Activated naive CD4-positive, alpha-beta T cell treated with anti-CD3 and anti-CD28 coated beads for 36 hours (primary cell): ENCODE data around the gene SLC23A2. TPM values are rescaled to one million over a fixed set of nuclear protein-coding genes. Genes with fewer than 3 reads are reported as not detected.

Source experiments
- CTCF ChIA-PET: fragments of 350-600 bp; sonication (Branson Sonifier 250); formaldehyde crosslinking; loops from one replicate; lab custom pipeline; 2021; ENCODE audit warnings: antibody characterized with exemption; lab: Charles Lee
- DNase-seq: peaks from one replicate; pipeline ENCODE4 v3.0.0-alpha.2; 2020
- H3K27ac Mint-ChIP-seq: one replicate; pipeline ENCODE4 v1.8.0; 2021; ENCODE audit warnings: mild to moderate bottlenecking, mixed read lengths
- H3K27me3 Mint-ChIP-seq: one replicate; pipeline ENCODE4 v1.8.0; 2021; ENCODE audit warnings: low read depth, mixed read lengths
- H3K36me3 Mint-ChIP-seq: one replicate; pipeline ENCODE4 v1.8.0; 2021; ENCODE audit warnings: low read depth, mixed read lengths
- H3K4me1 Mint-ChIP-seq: one replicate; pipeline ENCODE4 v1.8.0; 2021; ENCODE audit warnings: low read depth, mixed read lengths
- H3K4me3 Mint-ChIP-seq: one replicate; pipeline ENCODE4 v1.8.0; 2021; ENCODE audit warnings: mild to moderate bottlenecking, moderate library complexity, mixed read lengths
- H3K9me3 Mint-ChIP-seq: one replicate; pipeline ENCODE4 v1.8.0; 2021; ENCODE audit warnings: mixed read lengths
- intact Hi-C: fragments of 100-400 bp; cut with micrococcal nuclease; formaldehyde crosslinking; loops from one replicate; pipeline ENCODE4 v1.15.1; 2023
- total RNA-seq, 2 experiments: library from RNA; stranded (reverse); gene quantifications; one replicate each; pipeline ENCODE4 v1.2.3, GENCODE V29; 2021

The SLC23A2 gene
- total RNA-seq, 2 experiments from 2014 or later, result 16.4 to 18.1 TPM

- H3K4me3 Mint-ChIP-seq, result no peak overlapping the region
Observed at GRCh38 chr20:4904127-4904860, 97.0 kb downstream of the SLC23A2 start.

DNA sequence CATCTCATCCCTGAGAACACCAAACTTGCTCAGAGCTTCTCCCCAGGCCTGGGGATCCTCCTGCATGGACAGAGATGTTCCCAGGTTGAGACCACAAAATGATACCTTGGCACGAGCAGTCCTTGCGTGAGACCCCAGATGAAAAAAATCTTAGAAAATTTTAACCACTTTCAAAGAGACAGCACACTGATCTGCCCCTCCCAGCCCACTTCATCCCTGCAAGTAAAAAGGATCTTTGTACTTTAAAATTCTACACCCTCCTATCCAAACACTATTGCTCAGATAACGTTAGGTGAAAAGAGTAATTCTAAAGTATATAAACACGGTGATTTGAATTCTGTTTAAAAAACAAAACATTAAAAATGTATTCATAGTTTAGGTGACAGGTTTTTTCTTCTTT is 98.5 kb downstream of the SLC23A2 start:
- CTCF ChIA-PET, result no interaction called here
- Mint-ChIP-seq H3K4me1 (no peaks in the 10 kb centered on the region), H3K36me3 (peaks cover 26% of the 10 kb centered on the region), H3K27me3 (no peaks in the 10 kb centered on the region), H3K4me3 (no peak overlapping the region), H3K9me3 (no peaks in the 10 kb centered on the region), H3K27ac (no peak overlapping the region)
- no peak for DNase-seq
- intact Hi-C loops, result no loop called here

More at GRCh38 chr20:4904127-4904860, 97.0 kb downstream of the SLC23A2 start:
- intact Hi-C loops, result no loop called here
- H3K4me1 Mint-ChIP-seq, result no peaks in the 10 kb centered on the region
- CTCF ChIA-PET, result interaction anchor here (0.6 to 1.2 kb wide), 4 partner anchors 14 to 189 kb away, joined by 3 to 4 read pairs (median 4); no protein-coding TSS in a partner anchor
- peaks cover 26% of the 10 kb centered on the region for H3K36me3 Mint-ChIP-seq
- no peak overlapping the region for H3K27ac Mint-ChIP-seq
- H3K9me3 Mint-ChIP-seq, result no peaks in the 10 kb centered on the region
- DNase-seq, result no peak
- H3K27me3 Mint-ChIP-seq, result no peaks in the 10 kb centered on the region

GRCh38 chr20:4901031-4901818 is 100.1 kb downstream of the SLC23A2 start:
- intact Hi-C loops, result no loop called here
- CTCF ChIA-PET, result no interaction called here
- Mint-ChIP-seq H3K4me3 (no peak overlapping the region), H3K9me3 (no peaks in the 10 kb centered on the region), H3K27me3 (no peaks in the 10 kb centered on the region), H3K36me3 (peaks cover 24% of the 10 kb centered on the region), H3K4me1 (no peaks in the 10 kb centered on the region), H3K27ac (no peak overlapping the region)
- DNase-seq, result no peak

DNA sequence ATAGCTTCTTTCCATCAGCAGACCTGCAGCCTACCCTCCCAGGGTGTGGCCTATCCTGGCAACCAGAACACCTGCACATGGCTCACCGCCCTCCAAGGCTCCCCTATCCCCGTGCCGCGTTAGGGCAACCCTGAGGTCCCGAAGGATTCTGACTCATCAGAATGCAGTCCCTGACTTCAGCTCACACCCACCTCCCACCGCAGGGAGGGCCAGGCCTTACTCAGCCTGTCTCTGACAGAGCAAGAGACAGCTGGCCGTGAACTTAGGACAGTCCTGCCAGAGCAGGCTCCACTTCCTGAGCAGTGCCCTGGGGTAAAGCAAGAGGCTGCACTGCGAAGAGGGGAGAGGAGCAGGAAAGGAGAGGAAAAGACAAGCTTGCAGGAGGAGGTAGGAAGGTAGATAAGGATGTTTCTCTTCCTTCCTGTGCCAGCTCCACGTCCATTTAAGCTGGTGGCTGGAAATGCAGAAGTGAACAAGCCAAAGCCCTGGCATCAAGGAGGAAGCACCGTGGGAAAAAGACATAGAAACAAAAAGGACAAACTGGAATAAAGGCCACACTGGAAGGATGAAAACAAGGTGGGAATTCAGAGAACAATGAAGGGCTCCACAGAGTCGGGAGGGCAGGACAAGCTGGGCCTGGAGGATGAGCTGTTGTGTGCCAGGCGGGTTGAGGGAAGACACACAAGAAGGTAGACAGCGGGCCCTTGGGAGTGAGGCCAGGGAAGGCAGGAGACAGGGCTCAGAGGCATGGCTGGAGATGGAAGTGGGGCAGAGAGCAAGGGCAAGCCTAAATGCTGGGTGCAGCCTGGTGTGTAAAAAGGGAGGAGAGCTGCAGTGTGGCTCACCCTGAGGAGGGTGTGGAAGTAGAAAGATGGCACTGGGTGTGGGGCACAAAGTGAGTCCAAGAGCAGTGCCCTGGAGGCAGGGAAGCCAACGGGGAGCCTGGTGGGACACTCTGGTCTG is 102.7 kb downstream of the SLC23A2 start:
- CTCF ChIA-PET, result interaction anchor here (0.5 to 1.4 kb wide), 4 partner anchors 9 to 202 kb away, joined by 3 to 4 read pairs (median 3); no protein-coding TSS in a partner anchor
- Mint-ChIP-seq H3K27ac (no peak overlapping the region), H3K9me3 (no peaks in the 10 kb centered on the region), H3K4me3 (no peak overlapping the region), H3K36me3 (peaks cover 24% of the 10 kb centered on the region), H3K27me3 (no peaks in the 10 kb centered on the region), H3K4me1 (peaks cover 2% of the 10 kb centered on the region)
- intact Hi-C loops, result no loop called here
- no peak for DNase-seq

GRCh38 chr20:4897600-4897999 is 103.7 kb downstream of the SLC23A2 start:
- DNase-seq, result no peak
- peaks cover 2% of the 10 kb centered on the region for H3K4me1 Mint-ChIP-seq
- H3K36me3 Mint-ChIP-seq, result peaks cover 22% of the 10 kb centered on the region
- no peak overlapping the region for H3K4me3 Mint-ChIP-seq
- intact Hi-C loops, result no loop called here
- no peaks in the 10 kb centered on the region for H3K27me3 Mint-ChIP-seq
- H3K9me3 Mint-ChIP-seq, result no peaks in the 10 kb centered on the region
- no peak overlapping the region for H3K27ac Mint-ChIP-seq
- CTCF ChIA-PET, result interaction anchor here (0.5 to 1.2 kb wide), 2 partner anchors 10 to 203 kb away, joined by 3 read pairs; no protein-coding TSS in a partner anchor

- no peak overlapping the region for H3K4me3 Mint-ChIP-seq
Observed at GRCh38 chr20:4896971-4897497, 104.3 kb downstream of the SLC23A2 start.

DNA sequence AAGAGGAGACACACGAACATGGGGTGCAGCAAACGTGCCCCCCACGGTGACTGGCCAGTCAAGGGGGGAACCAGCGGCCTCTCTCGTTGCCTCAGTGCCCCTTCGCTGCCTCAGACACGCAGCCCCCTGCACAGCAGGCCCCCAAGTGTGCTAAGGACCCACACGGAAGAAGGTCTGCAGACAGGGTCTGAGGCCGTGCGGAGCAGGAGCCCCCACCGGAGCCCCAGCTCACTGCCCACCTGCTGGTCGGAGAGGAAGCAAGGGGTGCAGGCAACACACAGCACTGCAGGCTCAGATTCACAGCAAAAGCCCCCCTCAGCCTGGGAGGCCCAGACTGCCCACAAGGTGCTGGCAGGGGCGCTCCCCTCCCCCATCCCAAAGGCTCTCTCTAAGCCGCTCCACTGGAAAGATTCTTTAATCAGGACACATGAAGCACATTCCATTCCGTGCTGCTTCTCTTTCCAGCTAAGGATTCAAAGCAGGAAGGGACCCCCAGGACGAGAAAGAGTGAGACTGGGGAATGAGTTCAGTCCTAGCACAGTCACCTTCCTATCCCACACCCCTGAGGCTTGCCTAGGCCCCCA is 105.1 kb downstream of the SLC23A2 start:
- no peaks in the 10 kb centered on the region for H3K27me3 Mint-ChIP-seq
- CTCF ChIA-PET, result no interaction called here

More at GRCh38 chr20:4896971-4897497, 104.3 kb downstream of the SLC23A2 start:
- peak; percentile 42 for DNase-seq
- Mint-ChIP-seq H3K4me1 (peaks cover 2% of the 10 kb centered on the region), H3K27ac (no peak overlapping the region), H3K9me3 (no peaks in the 10 kb centered on the region), H3K36me3 (peaks cover 23% of the 10 kb centered on the region), H3K27me3 (no peaks in the 10 kb centered on the region)
- intact Hi-C loops, result no loop called here
- CTCF ChIA-PET, result no interaction called here

DNA sequence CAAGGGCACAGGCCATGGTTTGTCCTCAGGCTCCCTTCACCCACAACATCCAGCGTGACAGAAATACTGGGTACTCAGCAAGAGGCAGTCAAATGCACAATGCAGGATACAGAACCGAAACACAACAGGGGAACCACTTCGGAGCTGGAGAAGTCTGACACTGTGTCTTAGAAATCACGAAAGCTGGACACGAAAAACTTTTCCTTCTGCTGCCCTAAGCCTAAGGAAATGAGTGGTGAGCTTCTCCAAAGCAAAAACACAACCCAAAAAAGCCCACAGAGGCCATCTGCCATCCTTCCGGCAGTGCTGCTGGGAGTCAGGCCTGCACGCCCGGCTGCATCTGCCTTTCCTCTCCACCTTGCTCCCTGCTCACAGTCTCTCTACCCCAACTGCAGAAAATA is 106.3 kb downstream of the SLC23A2 start:
- Mint-ChIP-seq H3K4me3 (no peak overlapping the region), H3K27ac (no peak overlapping the region), H3K4me1 (peaks cover 2% of the 10 kb centered on the region), H3K36me3 (peaks cover 19% of the 10 kb centered on the region), H3K9me3 (no peaks in the 10 kb centered on the region), H3K27me3 (no peaks in the 10 kb centered on the region)
- DNase-seq, result no peak
- CTCF ChIA-PET, result no interaction called here
- intact Hi-C loops, result no loop called here

More for the DNA sequence above, 105.1 kb downstream of the SLC23A2 start:
- Mint-ChIP-seq H3K4me1 (peaks cover 2% of the 10 kb centered on the region), H3K4me3 (no peak overlapping the region), H3K36me3 (peaks cover 21% of the 10 kb centered on the region), H3K27ac (no peak overlapping the region), H3K9me3 (no peaks in the 10 kb centered on the region)
- no peak for DNase-seq
- intact Hi-C loops, result no loop called here

DNA sequence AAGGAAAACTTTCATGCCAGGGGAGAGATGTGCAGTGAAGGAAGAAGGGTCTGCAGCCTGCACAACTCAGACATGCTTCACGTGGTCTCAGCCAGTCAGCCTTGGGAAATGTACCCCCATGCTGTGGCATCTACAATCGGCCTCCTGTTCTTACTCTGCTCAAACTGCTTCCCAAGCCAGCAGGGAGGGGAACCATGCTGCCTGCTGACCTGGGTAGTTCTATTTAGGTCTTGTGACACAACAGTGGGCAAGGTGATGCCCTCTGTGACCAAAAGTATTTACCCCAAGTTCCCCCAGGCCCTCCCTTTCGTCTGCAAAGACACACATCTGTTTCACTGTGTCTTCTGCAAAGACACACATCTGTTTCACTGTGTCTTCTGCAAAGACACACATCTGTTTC is 106.9 kb downstream of the SLC23A2 start:
- H3K9me3 Mint-ChIP-seq, result no peaks in the 10 kb centered on the region
- peaks cover 2% of the 10 kb centered on the region for H3K4me1 Mint-ChIP-seq
- H3K27me3 Mint-ChIP-seq, result no peaks in the 10 kb centered on the region
- no peak for DNase-seq
- intact Hi-C loops, result no loop called here
- H3K27ac Mint-ChIP-seq, result no peak overlapping the region
- CTCF ChIA-PET, result no interaction called here
- no peak overlapping the region for H3K4me3 Mint-ChIP-seq
- H3K36me3 Mint-ChIP-seq, result peaks cover 14% of the 10 kb centered on the region

DNA sequence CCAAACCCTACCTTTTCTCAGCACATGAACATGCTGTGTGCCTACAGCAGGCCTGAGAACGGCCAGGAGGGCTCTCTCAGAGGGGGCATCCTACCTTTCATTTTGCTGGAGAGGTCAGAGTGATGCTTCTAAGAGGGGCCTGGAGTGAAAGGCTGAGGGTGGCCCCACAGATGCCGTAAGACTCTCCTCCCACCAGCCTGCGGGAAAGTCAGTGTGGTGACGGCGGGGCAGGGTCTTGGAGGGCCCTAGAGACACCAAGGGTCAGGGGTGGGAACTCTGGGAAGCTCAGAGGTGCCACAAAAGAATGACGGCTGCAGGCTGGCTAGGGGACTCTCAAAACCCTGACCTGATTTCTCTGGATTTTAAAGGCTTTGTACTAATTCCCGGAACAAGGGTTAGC is 107.6 kb downstream of the SLC23A2 start:
- Mint-ChIP-seq H3K9me3 (no peaks in the 10 kb centered on the region), H3K27me3 (no peaks in the 10 kb centered on the region), H3K27ac (no peak overlapping the region), H3K36me3 (peaks cover 9% of the 10 kb centered on the region), H3K4me3 (no peak overlapping the region), H3K4me1 (peaks cover 2% of the 10 kb centered on the region)
- intact Hi-C loops, result no loop called here
- CTCF ChIA-PET, result interaction anchor here (0.7 kb wide), 1 partner anchor 153 kb away, joined by 3 read pairs; no protein-coding TSS in a partner anchor
- DNase-seq, result no peak

- Mint-ChIP-seq H3K9me3 (no peaks in the 10 kb centered on the region), H3K27me3 (no peaks in the 10 kb centered on the region), H3K36me3 (peaks cover 9% of the 10 kb centered on the region), H3K4me3 (no peak overlapping the region), H3K27ac (no peak overlapping the region), H3K4me1 (peaks cover 2% of the 10 kb centered on the region)
- intact Hi-C loops, result no loop called here
- CTCF ChIA-PET, result interaction anchor here (1.2 kb wide), 1 partner anchor 13 kb away, joined by 4 read pairs; no protein-coding TSS in a partner anchor
- no peak for DNase-seq
Observed at GRCh38 chr20:4891997-4892396, 109.3 kb downstream of the SLC23A2 start.
